Retina (tissue), 1 donor: ENCODE results near the gene MTHFD1.

Experiments used
- DNase-seq: peaks from one replicate; pipeline ENCODE4 v3.0.0-alpha.2; 2016

MTHFD1 gene

GRCh38 chr14:64450255-64450654 lies 62.1 kb downstream of the MTHFD1 start:
- no peak for DNase-seq

GRCh38 chr14:64454671-64455070 lies 66.5 kb downstream of the MTHFD1 start:
- DNase-seq = no peak

GRCh38 chr14:64459405-64460136 lies 71.4 kb downstream of the MTHFD1 start:
- no peak for DNase-seq

GRCh38 chr14:64461221-64461620 lies 73.1 kb downstream of the MTHFD1 start:
- no peak for DNase-seq

- no peak for DNase-seq
Measured at GRCh38 chr14:64463195-64463594, 75.0 kb downstream of the MTHFD1 start.

- DNase-seq = no peak
Measured at GRCh38 chr14:64463873-64464272, 75.7 kb downstream of the MTHFD1 start.

- peak; percentile 19 for DNase-seq
Measured at GRCh38 chr14:64464651-64465050, 76.5 kb downstream of the MTHFD1 start.

- DNase-seq = peak; percentile 75
Measured at GRCh38 chr14:64465191-64465822, 77.2 kb downstream of the MTHFD1 start, which contains the start of gene AKAP5. Gene AKAP5 (plus strand): TSS chr14:64465499. CDS start chr14:64468395, 2,896 bp downstream.

GRCh38 chr14:64465831-64466554 lies 77.8 kb downstream of the MTHFD1 start:
- DNase-seq = no peak

GRCh38 chr14:64467101-64467500 lies 78.9 kb downstream of the MTHFD1 start:
- no peak for DNase-seq

GRCh38 chr14:64467566-64467965 lies 79.4 kb downstream of the MTHFD1 start:
- no peak for DNase-seq

- DNase-seq = no peak
Measured at GRCh38 chr14:64468451-64468850, 80.3 kb downstream of the MTHFD1 start.

GRCh38 chr14:64474041-64474440 lies 85.9 kb downstream of the MTHFD1 start:
- DNase-seq = no peak

- no peak for DNase-seq
Measured at GRCh38 chr14:64474698-64475097, 86.5 kb downstream of the MTHFD1 start.

GRCh38 chr14:64475585-64476273 lies 87.6 kb downstream of the MTHFD1 start:
- DNase-seq = no peak

- DNase-seq = no peak
Measured at GRCh38 chr14:64476438-64476837, 88.3 kb downstream of the MTHFD1 start.

- DNase-seq = no peak
Measured at GRCh38 chr14:64478634-64479250, 90.6 kb downstream of the MTHFD1 start.

- no peak for DNase-seq
Measured at GRCh38 chr14:64488590-64489099, 100.5 kb downstream of the MTHFD1 start.

GRCh38 chr14:64491637-64492036 lies 103.5 kb downstream of the MTHFD1 start:
- DNase-seq = no peak

GRCh38 chr14:64493455-64493854 lies 105.3 kb downstream of the MTHFD1 start:
- DNase-seq = no peak

- no peak for DNase-seq
Measured at GRCh38 chr14:64495252-64495651, 107.1 kb downstream of the MTHFD1 start.

- DNase-seq = no peak
Measured at GRCh38 chr14:64496764-64497163, 108.6 kb downstream of the MTHFD1 start.

GRCh38 chr14:64500088-64500487 lies 111.9 kb downstream of the MTHFD1 start:
- DNase-seq = no peak
